Mucosa of gallbladder (tissue), 1 donor: ENCODE results near the gene ITGAX. TPM values are rescaled to one million over a fixed set of nuclear protein-coding genes. Genes with fewer than 3 reads are reported as not detected.

Experiments used
- DNase-seq: peaks from one replicate; pipeline ENCODE4 v3.0.0-alpha.2; 2020; ENCODE audit warnings: low spot score
- total RNA-seq: library from RNA; stranded (reverse); gene quantifications from one replicate; pipeline ENCODE4 v1.2.1, GENCODE V29; 2021
- donor health status: DM: no; HTN: no; CAD: no.

ITGAX gene
- total RNA-seq, 1 donor from 2014 or later: 16.1 TPM

DNA sequence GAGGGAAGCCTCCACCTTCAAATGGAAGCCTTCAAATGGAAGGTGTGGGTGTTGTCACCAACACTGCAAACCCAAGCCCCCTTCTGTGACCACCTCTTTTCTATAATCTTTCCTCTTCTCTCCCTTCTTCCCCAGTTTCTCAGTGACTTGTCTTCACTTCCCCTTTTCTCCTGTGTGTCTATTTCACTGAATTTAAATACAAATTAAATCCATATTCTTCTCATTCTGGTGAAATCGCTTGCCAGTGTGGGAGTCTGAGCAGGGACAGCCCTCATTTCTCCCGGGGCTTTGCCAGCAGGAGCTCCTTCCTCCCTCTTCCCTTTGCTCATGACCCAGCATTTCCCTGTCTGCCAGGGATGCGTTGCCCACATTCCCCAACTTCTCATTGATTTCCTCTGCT, 6.4 kb upstream of the ITGAX start:
- DNase-seq: no peak

DNA sequence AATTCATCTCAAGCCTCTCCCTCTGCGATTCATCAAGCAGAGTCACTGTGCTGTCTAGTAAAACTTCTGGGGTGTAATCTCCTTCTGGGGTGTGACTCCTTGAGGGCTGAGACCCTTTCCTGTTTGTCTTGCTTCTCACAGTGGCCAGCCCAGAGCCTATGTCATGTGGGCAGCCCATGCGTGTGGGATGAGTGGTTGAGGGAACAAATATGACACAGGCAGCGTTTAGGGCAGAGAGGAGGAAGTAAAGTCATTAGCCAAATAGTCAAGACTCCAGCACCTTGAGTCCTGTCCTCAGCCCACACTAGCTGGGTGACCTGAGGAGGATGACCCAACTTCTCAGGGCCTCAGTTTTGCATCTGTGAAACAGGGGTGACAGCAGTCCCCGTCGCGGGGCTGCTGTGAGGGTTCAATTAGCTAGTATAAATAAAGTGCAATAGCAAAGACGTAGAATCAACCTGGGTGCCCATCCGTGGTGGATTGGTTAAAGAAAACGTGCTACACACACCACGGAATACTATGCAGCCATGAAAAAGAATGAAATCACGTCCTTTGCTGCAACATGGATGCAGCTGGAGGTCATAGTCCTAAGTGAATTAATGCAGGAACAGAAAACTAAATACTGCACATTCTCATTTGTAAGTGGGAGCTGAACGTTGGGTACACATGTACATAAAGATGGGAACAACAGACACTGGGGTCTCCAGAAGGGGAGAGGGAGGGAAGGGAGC, 4.5 kb upstream of the ITGAX start:
- peak; percentile 21 for DNase-seq

DNA sequence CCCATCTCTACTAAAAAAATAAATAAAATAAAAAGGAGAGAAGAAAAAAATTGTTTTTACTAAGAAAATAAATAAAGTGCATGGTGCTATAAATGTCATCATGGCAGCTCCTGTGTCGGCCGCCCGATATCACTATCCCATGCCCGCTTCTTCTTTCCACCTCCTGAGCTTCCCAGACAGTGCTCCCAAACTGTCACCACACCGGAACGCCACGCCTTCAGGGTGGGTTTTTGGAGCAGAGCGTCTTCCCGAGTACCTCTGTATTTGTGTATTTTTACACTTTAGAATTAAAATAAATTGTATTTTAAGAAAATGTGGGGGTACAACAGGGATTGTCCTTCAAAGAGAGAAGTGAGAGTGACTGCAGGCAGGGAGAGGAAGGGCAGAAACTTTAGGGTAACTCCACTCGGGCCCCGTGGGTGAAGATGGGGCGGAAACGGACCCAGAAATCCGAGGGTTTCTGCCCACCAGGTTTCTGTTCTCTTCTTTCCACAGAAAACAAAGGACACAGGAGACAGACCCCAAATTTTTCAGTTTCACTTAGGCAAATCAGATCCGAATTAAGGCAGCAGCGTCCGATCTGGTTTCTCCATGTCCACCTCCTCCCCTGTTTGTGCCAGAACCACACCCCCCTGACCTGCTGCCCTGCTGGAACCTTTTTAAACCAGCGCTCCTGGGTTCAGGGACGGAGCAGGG, 3.6 kb upstream of the ITGAX start:
- no peak for DNase-seq

DNA sequence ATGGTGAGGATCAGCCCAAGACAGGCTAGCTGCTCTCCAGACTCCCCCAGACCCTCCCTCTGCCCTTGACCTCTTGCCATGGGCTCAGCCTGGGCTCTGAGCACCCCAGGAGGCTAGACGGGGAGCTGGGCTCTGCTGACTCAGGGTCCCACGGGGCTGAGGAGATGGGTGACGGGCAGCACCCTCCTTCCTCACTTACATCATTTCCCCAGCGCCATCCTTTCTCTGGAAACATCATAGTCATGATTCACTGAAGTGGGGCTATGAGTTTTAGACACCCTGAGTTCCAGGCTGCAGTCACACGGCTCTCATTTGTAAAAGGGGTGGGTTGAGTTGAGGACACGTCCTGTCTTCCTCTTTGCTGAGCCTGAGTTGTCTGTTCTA, 3.0 kb upstream of the ITGAX start:
- DNase-seq: no peak

DNA sequence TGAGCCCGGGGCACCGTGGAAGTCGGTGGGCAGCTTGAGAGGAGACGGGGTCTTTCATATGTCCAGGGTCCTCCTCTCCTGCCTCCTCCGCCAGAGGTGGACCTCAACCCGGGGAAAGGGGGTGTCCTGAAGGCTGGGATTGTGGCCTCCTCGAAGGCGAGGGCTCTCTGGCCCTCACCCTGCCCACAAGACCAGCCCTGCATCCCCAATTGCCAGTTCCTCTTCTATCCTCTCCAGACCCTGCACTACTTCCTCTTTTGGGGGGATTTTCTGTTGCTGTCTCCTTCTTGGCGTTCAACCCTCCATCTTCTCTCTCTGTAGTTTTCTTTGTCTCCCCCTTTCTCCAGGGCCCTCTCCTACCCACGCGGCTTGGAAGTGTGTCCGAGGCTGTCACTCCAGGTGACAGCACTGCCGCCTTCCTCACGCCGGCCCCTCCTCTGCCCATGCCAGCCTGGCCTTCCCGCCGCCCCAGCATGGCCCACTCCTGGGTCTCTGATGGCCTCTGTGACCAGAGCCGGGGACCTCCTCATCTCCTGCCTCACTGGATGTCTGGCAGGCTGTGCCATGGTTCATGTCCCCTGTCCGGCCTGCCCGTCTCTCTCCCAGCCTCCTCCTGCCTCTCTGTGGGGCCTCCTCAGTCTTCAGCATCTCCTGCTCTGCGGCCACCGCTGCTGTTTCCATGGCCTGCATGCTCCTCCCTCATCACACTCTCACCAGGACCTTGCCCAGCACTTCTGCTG, 2.4 kb upstream of the ITGAX start:
- no peak for DNase-seq

DNA sequence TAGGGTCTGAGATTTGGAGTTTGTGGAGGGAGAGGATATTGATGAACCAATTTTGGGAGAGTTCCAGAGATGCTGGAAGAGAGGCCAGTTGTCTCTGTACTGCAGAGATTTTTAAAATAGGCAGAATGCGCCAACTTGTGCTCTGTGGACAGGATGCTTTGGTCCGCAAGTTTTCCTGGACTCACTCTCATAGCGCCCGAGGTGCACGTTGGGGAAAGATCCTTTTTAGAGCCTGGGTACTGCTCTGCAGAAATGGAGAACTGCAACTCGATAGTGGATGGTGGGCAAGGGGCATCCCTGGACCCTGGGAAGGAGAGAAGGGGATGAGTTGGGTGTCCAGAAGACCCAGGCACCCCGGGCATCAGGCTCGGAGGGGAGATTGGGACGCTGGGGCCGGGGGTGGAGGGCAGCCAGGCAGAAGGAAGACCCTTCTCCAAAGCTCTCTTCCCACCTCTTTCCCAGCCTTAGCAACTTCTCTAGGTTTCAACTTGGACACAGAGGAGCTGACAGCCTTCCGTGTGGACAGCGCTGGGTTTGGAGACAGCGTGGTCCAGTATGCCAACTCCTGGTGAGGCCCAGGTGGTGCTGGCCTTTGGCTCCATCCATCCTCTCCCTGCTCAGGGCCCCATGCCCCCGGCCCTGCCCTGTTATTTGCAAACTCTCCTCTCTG, 590 bp downstream of the ITGAX start:
- no peak for DNase-seq

DNA sequence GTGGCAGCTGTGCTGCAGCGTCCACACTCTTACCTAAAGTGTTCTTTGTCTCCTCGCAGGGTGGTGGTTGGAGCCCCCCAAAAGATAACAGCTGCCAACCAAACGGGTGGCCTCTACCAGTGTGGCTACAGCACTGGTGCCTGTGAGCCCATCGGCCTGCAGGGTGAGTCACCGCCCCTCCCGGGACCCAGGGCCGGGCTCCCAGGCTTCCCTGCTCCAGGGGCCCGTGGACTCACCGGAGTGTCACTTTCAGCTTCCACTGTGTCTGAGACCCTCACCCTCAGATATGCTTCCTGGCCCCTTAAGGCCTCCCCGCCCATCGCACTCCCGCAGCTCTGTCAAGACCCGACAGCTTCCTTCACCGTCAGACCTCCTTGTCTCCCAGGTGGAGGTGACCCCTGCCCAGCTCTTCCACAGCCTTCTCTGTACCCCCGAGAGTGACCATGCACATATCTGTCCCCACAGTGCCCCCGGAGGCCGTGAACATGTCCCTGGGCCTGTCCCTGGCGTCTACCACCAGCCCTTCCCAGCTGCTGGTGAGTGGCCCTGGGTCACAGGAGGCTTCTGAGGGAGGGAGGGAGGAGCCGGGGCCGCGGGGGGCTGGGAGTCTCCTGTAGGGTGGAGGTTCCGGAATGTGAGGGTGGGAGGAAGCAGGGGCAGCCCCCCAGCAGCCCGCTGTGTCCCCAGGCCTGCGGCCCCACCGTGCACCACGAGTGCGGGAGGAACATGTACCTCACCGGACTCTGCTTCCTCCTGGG, 1.8 kb downstream of the ITGAX start:
- no peak for DNase-seq

DNA sequence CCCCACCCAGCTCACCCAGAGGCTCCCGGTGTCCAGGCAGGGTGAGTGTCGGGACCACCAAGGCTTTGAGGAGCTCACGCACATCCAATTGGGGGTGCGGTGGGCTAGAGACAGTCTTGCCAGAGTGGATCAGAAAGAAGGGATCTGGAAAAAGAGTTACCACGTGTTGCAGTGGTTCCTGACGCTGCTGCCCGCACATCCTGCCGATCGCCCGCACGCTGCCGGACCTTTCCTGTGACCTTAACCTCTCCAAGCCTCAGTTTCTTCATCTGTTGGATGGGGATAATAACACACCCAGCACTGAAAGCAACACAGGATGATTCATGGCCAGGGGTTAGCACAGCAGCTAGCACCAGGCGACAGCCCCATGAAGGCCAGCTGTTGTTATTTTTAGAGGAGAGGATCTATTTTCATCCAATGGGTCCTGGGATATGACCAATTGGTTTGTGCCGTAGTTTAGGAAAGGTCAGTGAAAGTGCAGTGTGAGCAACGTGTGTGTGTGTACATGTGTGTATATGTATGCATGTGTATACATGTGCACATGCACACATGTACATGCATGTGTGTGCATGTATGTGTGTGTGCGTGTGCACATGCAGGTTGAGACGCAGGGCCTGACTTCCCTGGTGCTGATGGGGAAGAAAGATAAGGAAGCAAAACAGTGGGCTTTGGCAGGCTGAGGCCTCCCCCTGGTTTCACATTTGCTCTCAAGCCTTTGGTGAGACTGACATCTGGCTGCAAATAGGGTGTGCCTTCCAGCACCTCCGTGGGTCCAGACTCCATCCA, 2.5 kb downstream of the ITGAX start:
- no peak for DNase-seq

DNA sequence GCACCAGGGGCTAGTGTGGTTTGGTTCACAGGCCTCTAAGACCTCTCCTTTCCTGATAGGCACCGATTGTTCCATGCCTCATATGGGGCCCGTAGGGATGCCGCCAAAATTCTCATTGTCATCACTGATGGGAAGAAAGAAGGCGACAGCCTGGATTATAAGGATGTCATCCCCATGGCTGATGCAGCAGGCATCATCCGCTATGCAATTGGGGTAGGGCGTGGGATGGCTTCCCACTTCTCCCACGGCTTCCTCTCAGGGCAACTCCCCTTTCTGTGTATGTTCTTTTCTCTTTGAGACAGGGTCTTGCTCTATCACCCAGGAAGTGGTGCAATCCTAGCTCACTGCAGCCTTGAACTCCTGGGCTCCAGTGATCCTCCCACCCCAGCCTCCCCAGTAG, 5.3 kb downstream of the ITGAX start:
- no peak for DNase-seq

DNA sequence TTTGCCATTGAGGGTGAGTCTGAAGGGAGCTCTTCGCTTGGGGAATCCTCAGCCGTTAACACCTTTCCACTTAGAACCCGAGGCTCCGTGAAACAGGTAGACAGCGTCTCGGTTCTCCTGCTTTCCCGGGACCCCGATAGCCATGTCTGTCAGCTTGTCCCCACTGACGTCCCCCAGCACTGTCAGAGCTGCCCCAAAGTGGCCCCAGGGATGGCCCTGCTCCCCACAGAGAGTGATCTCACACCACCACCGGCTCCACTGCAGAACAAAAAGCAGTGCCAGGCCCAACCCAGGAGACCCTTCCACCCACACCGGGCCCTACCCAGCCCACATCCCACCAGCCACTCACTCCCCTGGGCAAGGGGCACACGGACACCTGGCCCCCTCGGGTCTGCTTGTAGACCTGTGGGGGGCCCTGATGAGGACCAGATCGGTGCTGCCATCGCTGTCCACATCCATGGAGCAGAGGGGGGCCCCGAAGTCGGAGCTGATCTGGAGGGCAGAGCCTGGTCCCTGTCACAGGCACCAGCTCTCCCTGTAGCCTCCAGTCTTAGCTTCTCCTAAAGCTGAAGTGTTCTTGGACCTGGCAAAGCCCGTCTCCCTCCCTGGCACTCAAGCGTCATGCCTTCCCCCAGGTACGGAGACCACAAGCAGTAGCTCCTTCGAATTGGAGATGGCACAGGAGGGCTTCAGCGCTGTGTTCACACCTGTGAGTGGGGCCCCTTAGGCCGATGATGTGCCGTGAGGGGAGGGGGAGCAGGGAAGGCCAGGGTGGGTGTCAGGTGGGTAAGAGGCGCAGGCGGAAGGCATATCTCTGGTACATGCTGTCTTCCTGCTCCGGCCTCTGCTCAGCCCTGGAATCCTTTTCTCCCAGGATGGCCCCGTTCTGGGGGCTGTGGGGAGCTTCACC, 6.5 kb downstream of the ITGAX start:
- DNase-seq: no peak

DNA sequence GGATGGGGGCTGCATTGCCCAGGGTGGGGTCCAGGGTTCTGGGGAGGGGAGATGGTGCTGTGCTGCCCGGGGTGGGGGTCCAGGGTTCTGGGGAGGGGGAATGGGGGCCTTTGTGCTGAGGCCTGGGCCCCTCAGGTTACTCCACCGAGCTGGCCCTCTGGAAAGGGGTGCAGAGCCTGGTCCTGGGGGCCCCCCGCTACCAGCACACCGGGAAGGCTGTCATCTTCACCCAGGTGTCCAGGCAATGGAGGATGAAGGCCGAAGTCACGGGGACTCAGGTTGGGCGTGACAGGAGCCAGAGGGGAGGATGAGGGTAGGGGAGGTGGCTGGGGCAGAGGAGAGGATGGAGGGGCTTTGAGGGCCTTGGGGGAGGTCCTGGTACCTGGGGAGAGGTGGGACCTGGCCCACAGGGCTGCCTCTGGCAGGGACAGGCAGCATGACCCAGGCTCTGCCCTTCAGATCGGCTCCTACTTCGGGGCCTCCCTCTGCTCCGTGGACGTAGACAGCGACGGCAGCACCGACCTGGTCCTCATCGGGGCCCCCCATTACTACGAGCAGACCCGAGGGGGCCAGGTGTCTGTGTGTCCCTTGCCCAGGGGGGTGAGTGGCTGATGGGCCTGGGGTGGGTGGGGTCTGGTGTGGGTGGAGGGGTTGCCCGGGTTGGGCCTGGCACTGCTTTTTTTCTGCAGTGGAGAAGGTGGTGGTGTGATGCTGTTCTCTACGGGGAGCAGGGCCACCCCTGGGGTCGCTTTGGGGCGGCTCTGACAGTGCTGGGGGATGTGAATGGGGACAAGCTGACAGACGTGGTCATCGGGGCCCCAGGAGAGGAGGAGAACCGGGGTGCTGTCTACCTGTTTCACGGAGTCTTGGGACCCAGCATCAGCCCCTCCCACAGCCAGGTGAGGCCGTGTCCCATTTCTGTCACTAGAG, 7.8 kb downstream of the ITGAX start:
- no peak for DNase-seq

DNA sequence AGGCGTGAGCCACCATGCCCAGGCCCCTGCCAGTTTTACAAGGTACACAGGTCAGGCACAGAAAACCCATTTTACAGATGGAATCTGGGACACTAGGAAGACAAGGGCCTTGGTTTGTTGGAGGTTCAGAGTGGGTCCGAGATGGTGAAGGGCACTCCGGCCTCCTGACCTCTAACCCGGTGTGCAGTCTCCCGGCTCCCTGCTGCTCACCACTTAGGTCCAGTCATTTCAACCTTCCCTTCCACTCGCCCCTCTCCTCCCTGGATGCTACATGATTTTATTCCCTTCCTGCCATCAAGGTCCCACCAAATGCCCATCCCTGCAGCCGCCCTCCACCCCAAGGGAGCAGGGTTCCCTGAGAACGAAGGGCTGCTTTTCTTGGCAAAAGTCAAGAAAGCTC, 8.7 kb downstream of the ITGAX start:
- DNase-seq: no peak

DNA sequence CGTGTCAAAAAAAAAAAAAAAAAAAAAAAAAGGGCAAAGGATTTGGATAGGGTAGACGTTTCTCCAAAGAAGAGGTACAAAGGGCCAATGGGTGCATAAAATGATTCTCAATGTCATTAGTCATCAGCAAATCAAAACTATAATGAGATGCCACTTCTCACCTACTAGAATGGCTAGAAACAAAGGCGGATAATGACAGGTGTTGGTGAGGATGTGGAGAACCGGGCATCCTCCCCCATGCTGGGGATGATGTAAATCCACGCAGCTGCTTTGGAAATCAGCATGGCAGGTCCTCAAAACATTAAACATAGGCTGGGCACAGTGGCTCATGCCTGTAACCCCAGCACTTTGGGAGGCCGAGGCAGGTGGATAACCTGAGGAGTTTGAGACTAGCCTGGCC, 9.4 kb downstream of the ITGAX start:
- DNase-seq: no peak

DNA sequence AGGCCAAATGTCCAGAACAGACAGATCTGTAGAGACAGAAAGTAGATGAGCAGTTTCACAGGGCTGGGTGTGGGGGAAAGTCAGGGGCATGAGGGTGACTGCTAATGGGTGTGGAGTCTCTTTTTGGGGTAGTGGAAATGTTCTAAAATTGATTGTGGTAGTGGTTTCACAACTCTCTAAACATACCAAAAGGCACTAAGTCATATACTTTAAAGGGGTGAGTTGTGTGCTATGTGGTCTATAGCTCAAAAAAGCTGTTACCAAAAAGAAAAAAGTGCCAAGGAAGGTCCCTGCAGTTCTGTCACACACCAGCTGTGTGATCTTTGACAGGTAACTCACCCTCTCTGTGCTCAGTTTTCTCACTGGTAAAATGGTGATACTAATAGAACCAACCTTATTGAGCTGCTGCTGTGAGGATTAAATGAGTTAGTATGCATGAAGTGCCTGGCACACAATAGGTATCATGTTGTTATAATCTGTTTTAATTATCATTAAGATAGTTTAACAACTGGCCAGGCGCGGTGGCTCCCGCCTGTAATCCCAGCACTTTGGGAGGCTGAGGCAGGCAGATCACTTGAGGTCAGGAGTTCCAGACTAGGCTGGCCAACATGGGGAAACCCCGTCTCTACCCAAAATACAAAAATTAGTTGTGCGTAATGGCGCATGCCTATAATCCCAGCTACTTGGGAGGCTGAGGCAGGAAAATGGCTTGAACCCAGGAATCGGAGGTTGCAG, 10.3 kb downstream of the ITGAX start:
- no peak for DNase-seq

DNA sequence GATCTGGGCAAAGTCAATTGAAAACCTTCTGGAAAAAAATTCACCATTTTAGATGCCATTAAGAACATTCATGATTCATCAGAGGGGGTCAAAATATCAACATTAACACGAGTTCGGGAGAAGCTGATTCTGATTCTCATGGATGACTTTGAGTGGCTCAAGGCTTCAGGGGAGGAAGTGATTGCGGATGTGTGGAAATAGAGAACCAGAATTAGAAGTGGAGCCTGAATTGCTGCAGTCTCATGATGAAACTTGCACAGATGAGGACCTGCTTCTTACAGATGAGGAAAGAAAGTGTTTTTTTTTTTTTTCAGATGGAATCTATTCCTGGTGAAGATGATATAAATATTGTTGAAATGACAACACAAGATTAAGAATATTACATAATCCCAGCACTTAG, 12.9 kb downstream of the ITGAX start:
- no peak for DNase-seq

DNA sequence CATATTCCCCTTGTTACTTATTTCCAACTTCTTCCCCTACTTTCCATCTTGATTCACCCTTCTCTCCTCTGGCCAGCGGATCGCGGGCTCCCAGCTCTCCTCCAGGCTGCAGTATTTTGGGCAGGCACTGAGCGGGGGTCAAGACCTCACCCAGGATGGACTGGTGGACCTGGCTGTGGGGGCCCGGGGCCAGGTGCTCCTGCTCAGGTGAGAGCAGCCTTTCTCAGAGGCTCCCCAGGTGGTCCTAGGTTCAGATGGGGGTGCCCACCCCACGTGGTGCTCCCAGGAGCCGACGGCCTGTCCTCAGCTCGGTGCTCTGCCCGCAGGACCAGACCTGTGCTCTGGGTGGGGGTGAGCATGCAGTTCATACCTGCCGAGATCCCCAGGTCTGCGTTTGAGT, 16.0 kb downstream of the ITGAX start:
- no peak for DNase-seq

DNA sequence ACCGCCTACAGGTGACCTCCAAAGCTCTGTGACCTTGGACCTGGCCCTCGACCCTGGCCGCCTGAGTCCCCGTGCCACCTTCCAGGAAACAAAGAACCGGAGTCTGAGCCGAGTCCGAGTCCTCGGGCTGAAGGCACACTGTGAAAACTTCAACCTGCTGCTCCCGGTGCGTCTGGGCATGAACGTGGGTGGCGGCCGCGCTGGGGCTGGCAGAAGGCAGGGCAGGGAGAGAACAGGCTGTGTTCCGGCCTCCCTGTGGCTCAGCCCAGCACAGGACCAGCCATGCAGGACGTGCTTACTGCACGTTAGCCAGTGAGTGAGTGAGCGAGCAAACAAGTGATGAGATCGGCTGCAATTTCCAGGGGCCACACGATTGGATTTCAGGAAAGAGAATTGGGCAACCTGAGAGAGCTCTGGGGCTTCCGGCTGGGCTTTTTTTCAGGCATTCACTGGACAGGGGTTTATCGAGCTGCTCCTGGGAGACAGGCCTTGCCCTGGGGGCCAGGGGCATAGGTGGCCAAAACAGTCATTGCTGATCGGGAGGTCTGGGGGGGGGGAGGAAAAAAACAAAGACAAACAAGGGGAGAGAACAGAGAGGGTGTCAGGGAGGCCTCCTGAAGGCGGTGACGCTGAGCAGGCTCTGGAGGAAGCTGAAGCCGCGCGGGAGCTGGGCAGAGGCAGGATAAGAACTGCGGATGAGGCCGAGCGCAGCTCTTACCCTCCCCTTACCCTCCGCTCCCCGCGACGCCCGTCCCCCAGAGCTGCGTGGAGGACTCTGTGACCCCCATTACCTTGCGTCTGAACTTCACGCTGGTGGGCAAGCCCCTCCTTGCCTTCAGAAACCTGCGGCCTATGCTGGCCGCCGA, 16.9 kb downstream of the ITGAX start:
- no peak for DNase-seq
